Hindlimb muscle (tissue), 1 donor: ENCODE measurements around the gene EPPIN. TPM values are rescaled to one million over a fixed set of nuclear protein-coding genes. Genes with fewer than 3 reads are reported as not detected.
"Not testable (repeated sequence)": the region's sequence is repeated elsewhere in the genome, so short reads cannot be mapped to it uniquely, and the experiment has no call there.

Experiments used
- DNase-seq: peaks from one replicate; pipeline ENCODE4 v3.0.0-alpha.2; 2013
- polyA plus RNA-seq: library from polyadenylated mRNA; unstranded; fragments of 120-200 nt; gene quantifications from one replicate; pipeline ENCODE4 v1.2.1, GENCODE V29; 2013; ENCODE audit not compliant: insufficient read length

Gene EPPIN
- polyA plus RNA-seq: 0.12 TPM

DNA sequence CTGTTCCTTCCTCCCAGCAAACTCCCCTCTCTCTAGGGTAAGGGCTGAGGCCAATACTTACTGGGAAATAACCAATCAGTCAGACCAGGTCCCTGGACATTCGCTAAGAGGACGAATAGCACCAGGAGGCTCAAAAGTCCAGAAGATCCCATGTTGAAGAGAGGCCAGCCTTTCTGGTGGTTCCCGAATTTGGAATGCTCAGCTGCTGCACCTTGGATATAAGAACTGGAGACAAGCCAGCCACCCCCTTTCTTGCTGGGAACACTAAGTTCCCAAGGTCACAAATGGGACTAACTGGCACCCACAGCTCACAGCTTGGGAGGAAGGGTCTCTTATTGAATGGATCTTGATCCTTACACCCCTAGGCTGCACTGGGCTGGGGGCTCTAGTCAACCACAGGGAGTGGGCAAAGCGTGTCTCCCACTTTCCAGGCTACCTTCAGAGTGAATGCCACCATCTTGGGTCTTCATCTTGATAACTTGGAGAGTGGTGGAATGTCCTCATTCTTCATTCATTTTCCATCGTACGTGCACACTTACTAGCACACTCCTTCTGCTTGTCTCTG lies at the start of gene EPPIN:
TSS of gene EPPIN (minus strand) at position 196 of the 565 bp plus-strand sequence. CDS start at position 152, 44 bp downstream.
- no peak for DNase-seq

GRCh38 chr20:45595235-45595634 lies 48.0 kb upstream of the EPPIN start:
- no peak for DNase-seq

DNA sequence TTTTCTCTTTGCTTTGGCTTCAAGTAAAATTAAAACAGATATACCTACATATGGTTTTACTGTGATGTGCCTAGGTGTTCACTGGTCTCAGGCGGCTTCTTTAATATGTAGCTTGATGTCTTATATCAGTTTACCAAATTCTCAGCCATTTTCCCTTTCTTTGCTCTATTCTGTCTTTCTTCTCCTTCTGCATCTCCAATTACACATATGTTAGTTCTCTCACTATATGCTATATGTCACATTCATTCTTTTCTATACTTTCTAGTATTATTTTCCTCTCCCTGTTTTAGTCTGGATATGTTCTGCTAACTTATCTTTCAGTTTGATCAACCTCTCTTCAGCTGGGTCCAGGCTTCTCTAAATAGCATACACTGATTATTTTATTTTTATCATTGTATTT lies 46.3 kb upstream of the EPPIN start:
- DNase-seq: no peak

DNA sequence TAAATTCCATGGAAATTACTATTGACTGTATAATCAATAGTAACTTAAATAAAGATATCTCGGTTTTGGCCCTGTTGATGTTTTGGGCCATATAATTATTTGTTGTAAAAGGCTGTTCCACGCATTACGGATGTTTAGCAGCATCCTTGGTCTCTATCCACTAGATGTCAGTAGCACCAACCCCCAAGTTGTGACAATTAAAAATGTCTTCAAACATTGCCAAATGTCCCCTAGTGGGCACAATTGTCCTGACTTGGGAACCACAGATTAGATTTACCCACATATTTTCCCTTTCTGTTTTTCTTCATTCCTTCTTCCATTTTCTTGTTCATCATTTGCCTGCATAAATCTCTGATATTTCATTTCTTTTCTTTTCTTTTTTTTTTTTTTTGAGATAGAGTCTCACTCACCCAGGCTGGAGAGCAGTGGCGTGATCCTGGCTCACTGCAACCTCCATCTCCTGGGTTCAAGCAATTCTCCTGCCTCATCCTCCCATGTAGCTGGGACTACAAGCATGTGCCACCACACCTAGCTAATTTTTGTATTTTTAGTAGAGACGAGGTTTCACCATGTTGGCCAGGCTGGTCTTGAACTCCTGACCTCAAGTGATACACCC lies 45.5 kb upstream of the EPPIN start:
- DNase-seq: no peak

DNA sequence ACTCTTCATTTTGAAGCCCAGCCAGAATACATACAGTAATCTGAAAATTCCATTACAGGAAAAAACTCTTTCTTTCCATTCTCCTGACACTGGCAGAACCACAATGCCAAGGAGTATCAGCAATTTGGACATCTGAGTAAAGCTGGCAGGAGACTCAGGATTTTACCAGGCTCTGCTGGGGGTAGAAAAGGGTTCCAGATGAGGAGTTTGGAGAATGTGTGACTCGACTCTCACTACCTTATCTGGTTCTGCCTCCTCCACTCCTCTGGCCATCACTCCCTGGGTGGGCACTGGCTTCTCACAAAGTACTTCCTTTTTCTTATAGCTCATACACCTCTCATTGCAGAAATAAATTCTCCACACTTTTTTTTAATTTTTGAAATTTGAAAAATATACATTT lies 42.5 kb upstream of the EPPIN start:
- DNase-seq: no peak

DNA sequence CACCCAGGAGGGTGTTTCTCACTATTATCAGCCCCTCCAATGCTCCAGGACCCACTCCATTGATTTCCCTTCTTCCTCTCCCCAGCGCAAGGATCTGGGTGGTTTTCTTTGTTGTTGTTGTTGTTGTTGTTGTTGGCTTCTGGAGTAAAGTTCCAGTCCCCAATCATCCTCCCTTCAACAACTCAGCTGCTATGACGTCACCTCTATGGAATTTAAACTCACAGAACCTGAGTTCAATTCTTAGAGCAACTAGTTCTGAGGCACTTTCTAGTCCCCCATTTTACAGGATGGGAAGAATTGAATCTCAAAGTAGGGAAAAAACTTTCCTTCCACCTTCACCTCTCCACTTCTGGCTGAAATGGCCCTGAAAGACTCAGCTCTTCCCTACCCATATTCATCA lies 41.6 kb upstream of the EPPIN start:
- no peak for DNase-seq

DNA sequence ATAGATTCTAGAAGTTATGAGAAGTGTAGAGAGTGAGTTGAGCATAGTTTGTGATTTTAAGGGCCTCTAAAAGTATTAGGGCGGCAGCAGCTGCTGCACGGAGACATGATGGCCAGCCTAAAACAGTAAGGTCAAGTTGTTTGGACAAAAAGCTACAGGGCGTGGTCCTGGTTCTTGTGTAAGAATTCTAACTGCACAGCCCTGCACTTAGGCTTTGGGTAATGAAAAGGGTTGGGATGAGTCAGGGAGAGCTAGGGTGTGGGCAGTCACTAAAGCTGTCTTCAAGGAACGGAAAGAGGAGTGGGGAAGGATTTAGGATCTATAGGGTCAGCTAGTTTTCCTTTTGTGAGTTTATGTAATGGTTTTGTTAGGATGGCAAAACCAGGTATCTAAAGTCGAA lies 38.8 kb upstream of the EPPIN start:
- DNase-seq: not testable (repeated sequence)

GRCh38 chr20:45584294-45584693 lies 37.1 kb upstream of the EPPIN start:
- DNase-seq: not testable (repeated sequence)

DNA sequence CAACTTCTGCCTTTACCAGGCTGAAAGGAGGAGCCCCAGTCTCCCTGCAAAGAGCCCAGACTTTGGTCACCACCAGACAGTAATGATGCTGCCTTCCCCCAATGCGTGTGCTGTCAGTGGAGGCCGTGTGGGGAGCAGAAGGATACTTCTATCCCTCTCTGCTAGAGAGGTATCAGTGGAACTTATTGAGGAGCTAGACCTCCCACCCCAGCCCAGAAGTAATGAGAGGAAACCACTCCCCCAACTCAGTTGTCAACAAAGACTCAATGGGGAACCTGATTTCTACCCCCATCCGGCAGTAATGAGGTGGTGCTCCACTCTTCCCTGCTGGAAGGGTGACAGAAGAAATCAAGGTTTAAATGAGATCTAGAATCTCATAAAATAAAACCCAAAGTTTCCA lies 36.3 kb upstream of the EPPIN start:
- no peak for DNase-seq

GRCh38 chr20:45581702-45582101 lies 34.5 kb upstream of the EPPIN start:
- no peak for DNase-seq

DNA sequence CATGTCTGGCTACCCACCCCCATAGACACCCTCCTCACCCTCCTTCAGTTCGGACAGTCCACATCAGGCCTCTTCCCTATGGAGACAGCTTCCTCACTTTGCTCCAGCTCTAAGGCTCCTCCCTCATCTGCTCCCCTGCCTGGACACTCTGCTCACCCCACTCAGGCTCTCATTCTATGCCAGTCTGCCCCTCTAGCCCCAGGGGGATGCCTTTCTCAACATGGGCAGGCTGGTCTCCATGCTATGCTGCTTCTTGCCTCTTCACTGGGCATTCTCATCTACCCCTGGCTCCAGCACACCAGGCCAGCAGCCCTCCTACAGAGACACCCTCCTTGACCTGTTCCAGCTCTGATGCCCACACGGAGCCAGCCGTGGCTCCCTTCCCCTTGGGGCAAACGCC lies 32.0 kb upstream of the EPPIN start, which contains the start of gene WFDC8:
TSS of gene WFDC8 (minus strand) at position 101 of the 400 bp plus-strand sequence. CDS start at position 64, 37 bp downstream.
- no peak for DNase-seq

DNA sequence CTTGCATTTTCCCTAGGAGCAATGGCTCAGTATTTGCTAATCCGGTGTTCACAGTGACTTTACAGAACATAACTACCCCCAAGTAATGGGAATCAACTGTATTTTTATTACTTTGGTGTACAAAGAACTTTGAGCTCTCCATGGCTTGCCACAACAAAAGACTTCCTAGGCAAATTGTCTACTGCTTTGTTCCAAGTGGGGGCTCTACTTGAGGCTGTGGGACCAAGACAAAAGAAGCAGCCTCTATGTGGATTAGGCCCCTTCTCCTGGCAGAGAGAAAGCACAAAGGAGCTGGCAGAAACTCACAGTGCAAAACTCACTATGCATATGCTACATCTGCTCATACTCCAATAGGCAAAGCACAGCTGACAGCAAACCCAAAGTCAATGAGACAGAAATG lies 31.0 kb upstream of the EPPIN start:
- no peak for DNase-seq

- no peak for DNase-seq
These were observed 29.8 kb upstream of the EPPIN start for GRCh38 chr20:45576995-45577394.

DNA sequence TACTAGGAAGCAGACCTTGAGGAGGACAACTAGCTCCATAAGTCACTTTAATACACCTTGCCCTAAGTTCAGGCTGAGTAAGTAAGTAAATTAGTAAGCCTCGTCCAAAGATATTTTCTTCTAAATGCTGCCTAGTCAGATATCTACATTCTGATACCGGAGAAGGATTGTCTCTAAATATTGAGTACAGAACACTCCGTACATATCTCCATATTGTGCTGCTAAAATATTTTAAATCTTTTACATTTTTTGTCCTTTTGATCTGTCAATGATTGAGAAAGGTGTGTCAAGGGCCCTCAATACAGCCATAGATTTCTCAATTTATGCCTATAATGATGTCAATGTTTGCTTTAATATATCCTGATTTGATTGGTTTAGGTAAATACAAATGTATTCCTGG lies 28.7 kb upstream of the EPPIN start:
- no peak for DNase-seq

- not testable (repeated sequence) for DNase-seq
These were observed 22.4 kb upstream of the EPPIN start for GRCh38 chr20:45569650-45570049.

GRCh38 chr20:45564760-45565276 lies 17.6 kb upstream of the EPPIN start:
- no peak for DNase-seq

GRCh38 chr20:45555198-45555597 lies 8.0 kb upstream of the EPPIN start:
- no peak for DNase-seq

DNA sequence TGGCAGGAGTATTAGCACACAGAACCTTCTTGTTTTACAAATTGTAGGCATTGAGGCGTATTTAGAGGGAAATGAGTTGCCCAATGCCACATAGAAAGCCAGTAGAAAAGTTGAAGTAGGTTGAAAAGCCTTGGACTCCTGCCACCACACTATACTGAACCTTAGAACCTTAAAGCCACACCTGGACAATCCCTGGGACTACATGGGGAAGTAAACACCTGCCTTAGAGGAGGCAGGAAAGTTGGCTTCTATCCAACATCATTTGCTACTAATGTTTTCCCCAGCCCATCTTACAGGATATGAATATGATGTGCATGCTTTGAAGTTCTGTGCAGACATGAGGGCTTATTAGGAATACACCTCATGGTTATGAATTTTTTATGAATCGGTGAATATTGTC lies 5.3 kb upstream of the EPPIN start:
- no peak for DNase-seq

GRCh38 chr20:45550765-45551164 lies 3.6 kb upstream of the EPPIN start:
- DNase-seq: no peak

GRCh38 chr20:45548410-45548809 lies 1.2 kb upstream of the EPPIN start:
- no peak for DNase-seq

- peak; percentile 7 for DNase-seq
These were observed 1.3 kb downstream of the EPPIN start for GRCh38 chr20:45545754-45546453.

DNA sequence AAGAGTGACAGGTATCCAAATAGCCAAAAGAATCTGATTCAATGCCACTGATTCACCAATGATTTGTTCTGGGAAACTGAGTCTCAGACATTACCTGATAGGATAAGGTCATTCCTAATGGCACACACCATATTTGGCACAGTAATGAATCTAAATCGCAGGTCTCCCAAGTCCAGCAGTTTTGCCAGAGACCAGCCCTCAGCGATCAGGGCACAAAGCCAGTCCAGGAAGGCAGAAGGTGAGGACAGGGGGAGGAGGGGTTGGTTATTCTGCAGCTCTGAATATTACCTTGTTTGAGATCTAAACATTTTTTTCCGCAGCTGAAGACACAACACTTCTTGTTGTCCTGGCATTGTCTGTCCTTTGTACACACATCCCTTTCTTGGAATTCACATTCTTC lies 1.9 kb downstream of the EPPIN start:
- no peak for DNase-seq

- no peak for DNase-seq
These were observed 7.8 kb downstream of the EPPIN start, which contains the start of gene WFDC6 for GRCh38 chr20:45539382-45539781. WFDC6 (minus strand) TSS chr20:45539482; CDS start chr20:45539407, 75 bp downstream.
